ENCODE data around the gene SLC25A42. TPM values are rescaled to one million over a fixed set of nuclear protein-coding genes. Genes with fewer than 3 reads are reported as not detected.
A peak's percentile ranks its signal among the peaks of the same experiment; 100 is the strongest.

The SLC25A42 gene
- total RNA-seq, 4 donors from 2014 or later, result 4.6 to 13.9 (median 7.4) TPM

GRCh38 chr19:19026299-19026971 is 37.4 kb upstream of the SLC25A42 start:
- intact Hi-C loops (cut with DNase I; ENCODE audit: low total_unique reads), result no loop called here
- H3K4me3 ChIP-seq (ENCODE audit: low read depth, poor library complexity, severe bottlenecking), result no peak overlapping the region
- TF ChIP-seq CTCF (IDR thresholded peaks at IDR 0.05), result no peak
- no peak for DNase-seq (ENCODE audit: low spot score in 2 of 2)
- 42 to 45% methylated on average over 10 of the region's 10 CpGs for WGBS, 2 donors

- TF ChIP-seq CTCF (IDR thresholded peaks at IDR 0.05) (no peak), POLR2A (IDR thresholded peaks at IDR 0.05) (no peak)
- H3K4me3 ChIP-seq (ENCODE audit: low read depth, poor library complexity, severe bottlenecking), result no peak overlapping the region
- intact Hi-C loops (cut with DNase I; ENCODE audit: low total_unique reads), result no loop called here
- DNase-seq (ENCODE audit: low spot score in 2 of 2), result no peak
- 84 to 85% methylated on average over 4 of the region's 4 CpGs for WGBS, 2 donors
These were observed 36.6 kb upstream of the SLC25A42 start for GRCh38 chr19:19027228-19027627.

GRCh38 chr19:19028526-19028925 is 35.3 kb upstream of the SLC25A42 start:
- intact Hi-C loops (cut with DNase I; ENCODE audit: low total_unique reads), result no loop called here

GRCh38 chr19:19031891-19032290 is 31.9 kb upstream of the SLC25A42 start:
- intact Hi-C loops (cut with DNase I; ENCODE audit: low total_unique reads), result no loop called here
- DNase-seq (ENCODE audit: low spot score in 2 of 2), result no peak
- H3K4me3 ChIP-seq (ENCODE audit: low read depth, poor library complexity, severe bottlenecking), result no peak overlapping the region
- no peak for TF ChIP-seq CTCF (IDR thresholded peaks at IDR 0.05)
- no peak for TF ChIP-seq POLR2A (IDR thresholded peaks at IDR 0.05)
- WGBS, 2 donors, result 61 to 66% methylated on average over 5 of the region's 5 CpGs

More at GRCh38 chr19:19028526-19028925, 35.3 kb upstream of the SLC25A42 start:
- WGBS, 2 donors, result 88 to 96% methylated on average over 9 of the region's 9 CpGs
- DNase-seq (ENCODE audit: low spot score in 2 of 2), result no peak
- TF ChIP-seq CTCF (IDR thresholded peaks at IDR 0.05) (no peak), POLR2A (IDR thresholded peaks at IDR 0.05) (no peak)
- no peak overlapping the region for H3K4me3 ChIP-seq (ENCODE audit: low read depth, poor library complexity, severe bottlenecking)

- H3K4me3 ChIP-seq (ENCODE audit: low read depth, poor library complexity, severe bottlenecking), result peak overlapping the region; percentile 52
- intact Hi-C loops (cut with DNase I; ENCODE audit: low total_unique reads), result no loop called here
- 6 to 7% methylated on average over 31 of the region's 31 CpGs for WGBS, 2 donors
- TF ChIP-seq POLR2A (IDR thresholded peaks at IDR 0.05) (no peak), CTCF (IDR thresholded peaks at IDR 0.05) (no peak)
- DNase-seq (ENCODE audit: low spot score in 2 of 2), result peak; percentile 87 to 94
These were observed 31.2 kb upstream of the SLC25A42 start for GRCh38 chr19:19032420-19033175.
